ENCODE results near the gene CPSF7.
"Not testable (repeated sequence)": the region's sequence is repeated elsewhere in the genome, so short reads cannot be mapped to it uniquely, and the experiment has no call there.

CPSF7 gene, protein sequence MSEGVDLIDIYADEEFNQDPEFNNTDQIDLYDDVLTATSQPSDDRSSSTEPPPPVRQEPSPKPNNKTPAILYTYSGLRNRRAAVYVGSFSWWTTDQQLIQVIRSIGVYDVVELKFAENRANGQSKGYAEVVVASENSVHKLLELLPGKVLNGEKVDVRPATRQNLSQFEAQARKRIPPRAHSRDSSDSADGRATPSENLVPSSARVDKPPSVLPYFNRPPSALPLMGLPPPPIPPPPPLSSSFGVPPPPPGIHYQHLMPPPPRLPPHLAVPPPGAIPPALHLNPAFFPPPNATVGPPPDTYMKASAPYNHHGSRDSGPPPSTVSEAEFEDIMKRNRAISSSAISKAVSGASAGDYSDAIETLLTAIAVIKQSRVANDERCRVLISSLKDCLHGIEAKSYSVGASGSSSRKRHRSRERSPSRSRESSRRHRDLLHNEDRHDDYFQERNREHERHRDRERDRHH
- 124 to 125 reads per million in 2 experiments for total RNA-seq

DNA sequence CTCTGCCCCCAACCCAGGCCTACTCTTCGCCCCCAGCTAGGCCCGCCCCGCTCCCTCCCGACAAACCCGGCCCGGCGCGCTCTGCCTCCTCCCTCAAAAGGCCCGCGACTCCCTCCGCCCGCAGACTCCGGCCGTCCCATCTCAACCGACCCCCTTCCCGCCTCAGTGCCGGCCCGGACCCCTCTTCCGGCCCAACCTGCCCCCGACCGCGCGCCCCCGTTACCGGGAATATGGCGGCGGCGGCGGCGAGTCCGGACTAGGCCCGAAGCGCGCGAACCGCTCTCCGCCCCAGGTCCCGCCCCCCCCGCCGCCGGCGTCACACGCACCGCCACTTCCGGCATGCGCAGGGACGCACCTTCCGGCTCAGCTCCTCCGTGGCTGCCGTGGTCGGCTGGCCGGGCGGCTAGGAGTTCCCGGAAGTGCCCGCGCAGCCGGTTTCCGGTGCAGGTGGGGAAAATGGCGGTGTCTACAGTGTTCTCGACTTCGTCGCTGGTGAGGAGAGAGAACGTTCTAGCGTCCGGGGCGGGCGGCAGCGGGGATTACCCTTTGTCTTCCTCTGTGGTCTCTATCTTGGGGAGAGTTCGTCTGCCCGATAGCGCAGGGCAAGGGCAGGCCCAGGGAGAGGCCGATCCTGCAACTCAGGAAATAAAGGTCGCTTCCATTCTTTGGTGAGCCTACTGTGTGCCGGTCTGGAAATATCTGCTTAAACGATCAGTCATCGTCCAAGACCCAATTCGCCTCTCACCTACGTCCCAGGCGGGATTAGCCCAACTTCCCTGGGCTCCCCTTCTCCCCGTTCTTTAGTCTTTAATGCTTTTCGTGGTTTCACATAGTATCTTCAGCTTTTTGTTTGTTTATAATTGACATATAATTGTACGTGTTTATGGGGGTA lies at the start of gene CPSF7, which contains the start of gene SDHAF2:
Gene CPSF7, minus strand, starts transcription at position 285 of the 892 bp plus-strand sequence. CDS start 740 bp downstream, outside the sequence.
Gene SDHAF2, plus strand, starts transcription at position 434 of the 892 bp plus-strand sequence. Its CDS starts 23 bp downstream, at position 457.
- peak; percentile 95 for DNase-seq (ENCODE audit: low read depth)

DNA sequence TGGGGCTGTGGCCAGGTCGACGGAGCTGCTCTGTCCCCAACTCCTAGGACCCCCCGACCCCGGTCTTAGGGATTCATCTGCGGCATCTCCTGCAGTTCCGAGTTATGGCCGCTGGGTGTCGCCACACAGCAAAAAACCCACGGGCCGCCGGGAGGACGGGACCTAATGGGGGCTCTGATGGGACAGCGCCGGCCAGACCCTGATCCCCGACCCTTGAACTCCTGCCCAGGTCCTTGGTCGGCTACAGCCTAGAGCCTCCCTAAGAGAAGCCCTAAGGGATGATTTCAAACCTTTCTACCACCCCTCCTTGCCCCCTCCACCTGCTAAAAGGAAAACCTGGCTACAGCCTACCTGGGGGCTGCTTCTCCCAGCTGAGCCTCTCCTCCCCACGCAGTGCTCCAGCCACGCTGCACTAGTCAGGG lies 48.0 kb upstream of the CPSF7 start:
- DNase-seq (ENCODE audit: low read depth) = peak; percentile 26

DNA sequence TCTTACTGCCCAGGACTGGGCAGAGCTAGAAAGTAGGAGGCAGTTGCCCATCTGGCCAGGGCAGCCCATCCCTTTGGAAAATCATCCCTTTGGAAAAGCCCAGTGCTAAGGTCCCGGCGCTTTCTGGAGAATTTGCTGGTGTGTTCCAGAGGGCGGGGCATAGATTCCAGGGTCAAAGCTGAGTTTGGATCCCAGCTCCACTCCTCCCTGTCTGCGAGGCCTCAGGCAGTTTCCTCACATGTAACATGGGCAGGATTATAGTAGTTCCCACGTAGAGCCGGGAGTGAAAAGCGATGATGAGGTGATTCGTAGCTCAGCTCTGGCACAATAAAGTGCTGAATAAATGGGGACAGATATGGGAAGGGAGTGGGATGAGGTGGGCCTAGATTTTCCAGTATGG lies 47.4 kb upstream of the CPSF7 start:
- no peak for DNase-seq (ENCODE audit: low read depth)

DNA sequence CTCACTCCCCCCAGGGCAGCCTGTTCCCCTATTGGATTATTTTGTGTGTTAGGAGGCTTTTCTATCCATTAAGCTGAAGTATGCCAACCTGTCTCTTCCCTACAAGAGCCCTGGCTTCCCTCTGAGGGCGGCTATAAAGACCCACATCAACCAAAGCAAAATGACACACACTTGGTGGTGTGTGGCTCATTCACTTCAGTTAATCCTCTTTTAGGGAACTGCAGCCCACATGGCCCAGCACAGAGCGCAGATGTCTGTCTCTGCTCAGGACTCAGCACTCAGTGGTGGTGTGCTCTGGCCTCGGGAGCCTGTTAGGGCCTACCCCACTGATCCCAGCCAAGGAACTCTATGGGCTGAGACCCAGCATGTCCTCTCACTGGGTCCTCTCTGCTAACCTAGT lies 46.6 kb upstream of the CPSF7 start:
- DNase-seq (ENCODE audit: low read depth) = no peak

DNA sequence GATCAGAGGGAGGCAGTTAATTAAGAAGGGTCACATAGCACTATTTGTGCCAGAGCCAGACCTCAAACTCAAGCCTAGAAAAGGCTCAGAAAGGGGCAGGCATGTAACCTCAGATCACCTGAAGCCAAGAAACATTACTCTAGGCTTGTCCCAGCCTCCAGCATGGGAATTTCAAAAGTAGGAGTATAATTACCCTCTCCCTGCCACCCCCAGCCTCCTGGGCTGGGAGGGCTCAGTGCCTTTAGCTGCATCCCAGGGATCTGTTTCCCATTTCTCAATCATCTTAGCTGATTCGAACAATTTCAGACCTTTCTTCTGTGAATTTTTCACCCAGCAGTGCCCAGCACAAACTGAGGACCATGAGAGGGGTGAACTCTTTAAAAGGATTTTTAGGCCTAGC lies 45.7 kb upstream of the CPSF7 start:
- no peak for DNase-seq (ENCODE audit: low read depth)

DNA sequence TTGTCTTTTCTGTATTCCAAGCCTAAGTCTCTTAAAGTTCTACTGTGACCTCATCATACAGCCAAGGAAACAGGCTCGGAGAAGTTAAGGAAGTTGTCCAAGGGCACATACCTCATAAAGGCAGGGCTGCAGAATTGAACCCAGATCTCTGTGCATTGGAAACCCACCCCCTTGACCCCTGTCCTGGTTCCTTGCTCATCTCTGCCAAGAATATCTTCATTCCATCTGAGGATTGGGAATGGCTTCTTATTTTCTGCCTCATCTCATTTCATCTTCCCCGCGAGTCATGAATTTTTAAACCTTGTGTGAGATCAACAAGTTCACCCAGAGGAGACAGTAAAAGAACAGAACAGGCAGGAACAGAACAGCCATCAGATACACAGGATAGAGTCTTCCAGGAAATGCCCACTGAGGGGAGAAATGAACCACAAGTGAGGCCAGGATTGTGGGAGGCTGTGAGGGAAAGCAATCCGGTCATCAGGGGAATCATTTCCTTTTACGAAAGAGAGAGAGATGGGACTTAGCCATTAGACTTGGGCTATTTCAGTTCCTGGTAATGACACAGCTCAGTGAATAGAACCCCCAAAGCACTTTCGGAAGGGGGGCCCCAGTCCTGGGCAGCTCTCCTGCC lies 44.4 kb upstream of the CPSF7 start:
- DNase-seq (ENCODE audit: low read depth) = no peak

DNA sequence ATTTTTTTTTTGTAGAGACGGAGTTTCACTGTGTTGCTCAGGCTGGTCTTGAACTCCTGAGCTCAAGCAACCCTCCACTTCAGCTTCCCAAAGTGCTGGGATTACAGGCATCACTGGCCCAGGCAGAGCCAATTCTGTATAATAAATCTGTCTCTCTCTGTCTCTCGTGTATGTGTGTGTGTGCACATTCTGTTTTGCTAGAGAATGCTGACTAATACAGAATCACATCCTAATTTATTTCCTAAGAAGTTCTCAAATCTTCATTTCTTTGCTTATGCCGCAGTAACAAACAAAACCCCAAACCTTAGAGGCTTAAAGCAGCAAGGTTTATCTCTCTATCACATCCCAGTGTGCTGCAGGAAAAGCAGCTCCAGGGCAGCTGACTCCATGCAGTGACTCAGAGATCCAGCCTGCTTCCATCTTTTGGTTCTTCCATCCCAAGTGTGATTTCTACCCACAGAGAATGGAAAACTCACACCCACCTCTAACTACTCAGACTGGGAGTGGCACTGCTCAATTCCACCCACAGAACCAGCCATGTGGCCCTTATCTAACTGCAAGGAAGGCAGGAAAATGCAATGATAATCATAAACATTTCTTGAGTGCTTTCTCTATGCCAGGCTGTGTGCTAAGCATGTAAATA lies 43.7 kb upstream of the CPSF7 start:
- no peak for DNase-seq (ENCODE audit: low read depth)

DNA sequence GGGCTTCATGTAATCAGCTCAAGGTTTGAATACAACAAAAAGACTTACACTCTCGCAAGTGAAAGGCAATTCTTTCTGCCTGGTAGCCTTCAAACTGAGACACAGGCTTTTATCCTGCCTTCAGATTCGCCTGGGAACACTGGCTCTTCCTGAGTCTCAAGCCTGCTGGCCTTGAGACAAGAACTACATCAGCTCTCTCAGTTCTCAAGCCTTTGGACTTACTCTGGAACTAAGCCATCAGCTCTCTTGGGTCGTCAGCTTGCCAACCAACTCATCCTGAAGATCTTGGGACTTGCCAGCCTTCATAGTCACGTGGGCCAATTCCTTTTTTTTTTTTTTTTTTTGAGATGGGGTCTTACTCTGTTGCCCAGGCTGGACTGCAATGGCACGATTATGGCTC lies 43.1 kb upstream of the CPSF7 start:
- no peak for DNase-seq (ENCODE audit: low read depth)

DNA sequence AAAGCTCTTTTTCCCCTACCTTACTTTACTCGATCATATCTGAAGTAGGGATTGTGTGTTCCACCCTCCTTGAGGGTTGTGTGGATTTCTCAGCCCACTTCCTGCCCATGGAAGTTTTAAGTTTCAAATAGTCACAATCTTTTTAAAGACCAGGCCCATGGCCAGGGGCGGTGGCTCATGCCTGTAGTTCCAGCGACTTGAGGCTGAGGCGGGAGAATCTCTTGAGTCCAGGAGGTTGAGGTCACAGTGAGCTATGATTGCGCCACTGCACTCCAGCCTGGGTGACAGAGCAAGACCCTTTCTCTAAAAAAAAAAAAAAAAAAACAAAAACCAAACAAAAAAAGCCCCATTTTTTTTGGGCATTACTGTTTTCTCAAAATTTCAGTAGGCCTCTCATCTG lies 42.5 kb upstream of the CPSF7 start:
- no peak for DNase-seq (ENCODE audit: low read depth)

DNA sequence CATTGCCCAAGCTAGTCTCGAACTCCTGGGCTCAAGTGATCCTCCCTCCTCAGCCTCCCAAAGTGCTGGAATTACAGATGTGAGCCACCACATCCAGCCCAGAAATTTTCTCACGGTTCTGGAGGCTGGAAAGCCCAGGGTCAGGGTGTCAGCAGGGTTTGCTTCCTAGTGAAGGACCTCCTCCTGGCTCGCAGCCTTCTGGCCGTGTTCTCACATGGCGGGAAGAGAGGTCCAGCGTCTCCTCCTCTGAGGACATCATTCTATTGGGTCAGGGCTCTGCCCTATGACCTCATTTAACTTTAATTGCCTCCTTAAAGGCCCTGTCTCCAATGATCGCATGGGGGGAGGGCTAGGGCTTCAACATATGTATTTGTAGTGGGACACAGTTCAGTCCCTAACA lies 38.2 kb upstream of the CPSF7 start:
- no peak for DNase-seq (ENCODE audit: low read depth)

DNA sequence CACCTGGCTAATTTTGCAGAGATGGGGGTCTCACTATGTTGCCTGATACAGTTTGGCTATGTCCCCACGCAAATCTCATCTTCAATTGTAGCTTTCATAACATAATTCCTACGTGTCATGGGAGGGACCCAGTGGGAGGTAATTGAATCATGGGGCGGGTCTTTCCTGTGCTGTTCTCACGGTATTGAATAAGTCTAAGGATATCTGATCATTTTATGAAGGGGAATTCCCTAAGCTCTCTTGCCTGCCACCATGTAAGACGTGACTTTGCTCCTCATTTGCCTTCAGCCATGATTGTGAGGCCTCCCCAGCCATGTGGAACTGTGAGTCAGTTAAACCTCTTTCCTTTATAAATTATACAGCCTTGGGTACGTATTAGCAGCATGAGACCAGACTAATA lies 37.8 kb upstream of the CPSF7 start:
- not testable (repeated sequence) for DNase-seq (ENCODE audit: low read depth)

DNA sequence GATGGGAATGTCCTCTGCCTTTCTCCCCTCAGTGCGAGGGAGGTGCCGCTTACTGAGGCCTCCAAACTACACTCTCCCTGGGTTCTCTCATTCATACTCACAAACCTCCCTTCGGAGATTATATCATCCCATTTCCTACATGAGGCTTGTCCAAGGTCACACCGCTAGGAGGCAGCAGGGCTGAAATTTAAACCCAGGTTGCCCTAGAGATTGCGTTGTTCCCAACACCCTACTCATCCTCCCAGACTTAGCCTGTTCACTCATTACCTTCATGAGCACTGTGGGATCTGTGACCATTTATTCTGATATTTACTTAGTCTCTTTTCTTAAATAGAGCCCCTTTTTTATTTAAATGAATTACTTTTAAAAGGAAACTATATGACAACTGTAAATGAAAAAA lies 31.2 kb upstream of the CPSF7 start:
- DNase-seq (ENCODE audit: low read depth) = no peak

DNA sequence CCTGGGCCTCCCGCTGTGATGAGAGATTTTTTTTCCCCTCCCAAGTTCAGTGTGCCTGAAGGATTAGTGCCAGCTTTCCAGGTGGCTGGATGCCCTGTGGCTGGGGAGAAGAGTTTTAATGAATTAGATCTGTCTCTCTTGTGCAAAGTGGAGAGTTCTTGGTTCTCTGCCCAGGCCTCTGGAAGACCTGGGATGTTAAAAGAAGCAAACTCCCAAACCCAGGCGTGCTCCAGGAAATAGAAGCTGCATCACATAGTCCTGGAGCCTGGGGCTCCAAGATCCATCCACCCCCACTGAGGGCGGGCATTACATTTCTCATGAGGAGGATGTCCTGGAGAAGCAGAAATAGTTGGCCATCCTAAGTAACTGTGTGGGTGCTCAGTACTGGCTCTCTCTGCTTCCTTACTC lies 30.7 kb upstream of the CPSF7 start:
- DNase-seq (ENCODE audit: low read depth) = no peak

DNA sequence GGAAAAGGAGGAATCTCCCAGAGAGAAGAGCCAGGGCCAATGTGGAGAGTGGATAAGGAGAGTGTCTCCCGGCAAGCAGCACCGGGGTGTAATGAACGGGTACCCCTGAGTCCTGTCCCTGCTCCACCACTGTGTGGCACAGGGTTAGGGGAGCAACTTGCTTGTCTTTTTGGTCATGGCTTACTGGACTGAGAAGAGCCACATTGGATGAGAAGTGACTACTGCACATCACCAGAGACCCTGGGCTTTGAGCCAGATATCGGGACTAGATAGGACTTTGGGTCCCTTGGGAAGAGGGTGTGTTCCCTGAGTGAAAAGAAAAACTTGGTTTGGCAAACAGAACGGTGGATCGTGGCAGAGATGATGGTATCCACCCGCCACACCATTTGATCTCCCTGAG lies 24.7 kb upstream of the CPSF7 start:
- DNase-seq (ENCODE audit: low read depth) = no peak

DNA sequence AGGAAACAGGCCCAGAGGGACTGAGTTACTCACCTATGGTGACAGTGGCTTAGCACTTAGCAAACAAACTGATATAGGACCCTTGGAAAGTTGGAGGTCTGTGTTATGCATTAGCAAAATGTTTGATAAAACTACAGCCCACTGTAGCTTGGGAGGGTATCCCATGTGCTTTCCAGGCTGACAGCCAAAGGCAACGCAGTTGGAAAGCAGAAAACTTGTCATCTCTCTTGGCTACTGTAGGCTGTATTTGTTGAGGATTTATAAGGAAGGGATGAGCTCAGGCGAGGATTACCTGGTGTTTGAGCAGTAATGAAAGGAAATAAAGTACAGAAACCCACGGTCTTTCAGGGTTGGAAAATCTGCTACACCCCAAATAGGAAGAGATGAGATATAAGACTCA lies 23.9 kb upstream of the CPSF7 start:
- DNase-seq (ENCODE audit: low read depth) = no peak

DNA sequence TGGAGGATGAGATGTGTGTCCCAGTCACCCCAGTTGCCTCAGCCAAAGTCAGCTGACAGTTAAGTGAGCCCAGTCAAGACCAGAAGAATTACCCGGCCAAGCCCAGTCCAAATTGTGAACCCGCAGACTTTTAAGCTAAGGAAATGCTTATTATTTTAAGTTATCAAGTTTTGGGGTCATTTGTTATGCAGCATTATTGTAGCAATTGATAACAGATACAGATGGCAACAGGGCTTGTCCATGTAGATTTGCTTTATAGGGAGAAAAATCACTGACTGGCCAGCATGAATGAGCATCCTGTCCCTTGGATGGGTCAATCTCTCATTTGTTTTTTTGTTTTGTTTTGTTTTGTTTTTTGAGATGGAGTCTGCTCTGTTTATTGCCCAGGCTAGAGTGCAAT lies 23.1 kb upstream of the CPSF7 start:
- no peak for DNase-seq (ENCODE audit: low read depth)

DNA sequence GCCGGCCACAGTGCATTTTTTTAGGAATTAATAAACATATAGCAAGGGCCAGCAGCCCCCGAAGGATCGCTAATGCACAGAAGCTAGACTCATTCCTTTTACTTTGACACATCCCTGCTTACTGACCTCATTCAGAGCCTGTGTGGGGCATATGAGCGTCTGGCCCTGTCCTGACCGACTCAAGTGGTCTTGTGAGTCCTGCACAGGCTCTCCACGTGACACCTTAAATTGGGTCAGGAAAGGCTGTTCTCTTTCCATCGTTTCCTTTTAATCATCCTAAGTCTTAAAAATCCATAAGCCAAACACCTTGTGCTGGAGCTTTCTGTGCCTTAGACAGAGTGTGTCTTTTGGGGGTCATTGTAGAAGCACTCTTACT lies 18.8 kb upstream of the CPSF7 start:
- no peak for DNase-seq (ENCODE audit: low read depth)

DNA sequence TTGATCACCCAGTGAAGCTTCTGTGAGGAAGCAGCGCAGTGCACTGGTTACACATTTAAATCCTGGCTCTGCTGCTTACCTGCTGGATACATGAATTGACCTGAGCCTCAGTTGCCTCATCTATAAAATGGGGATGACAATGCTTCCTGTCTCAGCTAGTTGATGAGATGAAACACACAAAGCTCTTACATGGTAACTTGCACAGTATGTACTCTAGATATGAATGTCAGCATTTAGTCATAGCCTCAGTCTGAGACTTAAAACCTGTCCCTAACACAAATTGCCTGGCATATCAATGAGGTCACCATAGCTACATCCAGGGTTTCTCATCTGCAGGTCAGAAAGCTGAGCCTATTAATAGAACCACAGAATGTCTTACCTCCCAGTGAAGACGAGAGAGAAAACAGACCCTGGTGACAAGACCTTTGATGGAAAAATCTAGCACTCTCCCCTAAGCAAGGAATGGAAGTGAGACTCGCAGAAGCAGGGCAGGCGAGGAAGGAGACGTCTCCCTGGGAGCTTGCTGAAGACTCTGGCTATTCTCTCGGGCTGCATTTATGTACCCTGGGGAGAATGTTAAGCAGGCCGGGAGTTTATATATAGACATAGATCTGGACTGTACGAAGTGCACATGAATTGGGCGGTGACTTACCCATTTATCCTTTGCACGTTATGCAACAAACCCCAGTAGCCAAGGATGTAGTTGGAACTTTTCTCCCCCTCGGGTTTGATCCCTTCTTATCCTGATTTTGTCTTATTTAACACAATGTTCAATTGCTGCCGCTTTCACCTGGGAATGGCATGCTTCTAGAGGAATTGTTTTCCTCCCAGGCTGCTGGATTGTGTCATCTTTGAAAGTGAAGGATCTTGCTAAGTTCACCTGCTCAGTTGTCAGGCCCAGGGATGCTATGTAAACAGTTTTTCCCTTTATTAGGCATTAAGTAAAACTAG lies 18.1 kb upstream of the CPSF7 start:
- no peak for DNase-seq (ENCODE audit: low read depth)

DNA sequence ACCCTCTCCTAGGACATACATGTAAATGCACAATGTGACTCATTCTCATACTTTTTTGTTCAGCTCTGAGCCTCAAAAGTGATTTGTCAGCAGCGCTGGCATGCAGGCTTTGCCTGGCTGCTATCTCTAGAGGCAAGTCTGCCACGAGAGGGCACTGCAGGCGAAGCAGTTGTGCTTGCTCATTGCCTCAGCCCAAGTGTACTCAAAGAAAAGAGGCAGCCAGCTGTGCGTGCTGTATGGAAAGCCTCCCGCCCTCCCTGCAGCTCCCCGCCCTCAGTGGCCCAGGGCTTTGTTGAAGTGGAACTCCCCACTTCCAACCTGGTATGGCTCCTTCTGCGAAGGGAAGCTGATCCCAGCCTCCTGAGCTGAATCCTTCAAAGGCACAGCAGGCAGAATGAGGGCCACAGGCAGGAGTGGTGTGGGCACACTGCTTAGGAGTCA lies 16.5 kb upstream of the CPSF7 start:
- peak; percentile 50 for DNase-seq (ENCODE audit: low read depth)

DNA sequence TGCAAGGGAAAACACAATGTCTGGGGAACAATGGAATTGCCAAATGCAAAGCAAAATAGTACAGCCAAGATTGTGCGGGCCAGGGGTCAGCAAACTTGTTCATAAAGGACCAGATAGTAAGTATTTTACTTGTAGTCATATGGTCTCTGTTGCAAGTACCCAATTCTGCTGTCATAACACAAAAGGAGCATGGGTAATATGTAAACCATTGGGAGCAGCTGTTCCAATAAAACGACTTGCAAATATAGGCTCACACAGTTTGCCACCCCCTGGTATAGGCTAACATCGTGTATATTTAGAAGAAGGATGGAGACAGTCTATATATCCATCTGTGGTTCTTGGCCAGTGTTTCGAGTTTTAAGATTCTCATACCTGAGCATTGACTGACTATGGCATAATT lies 15.7 kb upstream of the CPSF7 start:
- no peak for DNase-seq (ENCODE audit: low read depth)

DNA sequence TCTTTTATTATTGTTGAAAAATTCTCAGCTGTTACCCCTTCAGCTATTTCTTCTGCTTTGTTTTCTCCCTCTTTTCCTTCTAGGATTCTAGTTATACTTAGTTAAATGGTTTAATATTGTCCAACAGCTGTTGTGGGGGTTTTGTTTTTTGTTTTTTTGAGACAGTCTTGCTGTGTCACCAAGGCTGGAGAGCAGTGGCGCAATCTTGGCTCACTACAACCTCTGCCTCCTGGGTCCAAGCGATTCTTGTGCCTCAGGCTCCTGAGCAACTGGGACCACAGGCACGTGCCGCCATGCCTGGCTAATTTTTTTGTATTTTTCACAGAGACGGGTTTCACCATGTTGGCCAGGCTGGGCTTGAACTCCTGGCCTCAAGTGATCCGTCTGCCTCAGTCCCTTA lies 12.8 kb upstream of the CPSF7 start:
- DNase-seq (ENCODE audit: low read depth) = no peak

All from T follicular helper cell (primary cell).